ENCODE measurements around the gene IL6ST.

DNA sequence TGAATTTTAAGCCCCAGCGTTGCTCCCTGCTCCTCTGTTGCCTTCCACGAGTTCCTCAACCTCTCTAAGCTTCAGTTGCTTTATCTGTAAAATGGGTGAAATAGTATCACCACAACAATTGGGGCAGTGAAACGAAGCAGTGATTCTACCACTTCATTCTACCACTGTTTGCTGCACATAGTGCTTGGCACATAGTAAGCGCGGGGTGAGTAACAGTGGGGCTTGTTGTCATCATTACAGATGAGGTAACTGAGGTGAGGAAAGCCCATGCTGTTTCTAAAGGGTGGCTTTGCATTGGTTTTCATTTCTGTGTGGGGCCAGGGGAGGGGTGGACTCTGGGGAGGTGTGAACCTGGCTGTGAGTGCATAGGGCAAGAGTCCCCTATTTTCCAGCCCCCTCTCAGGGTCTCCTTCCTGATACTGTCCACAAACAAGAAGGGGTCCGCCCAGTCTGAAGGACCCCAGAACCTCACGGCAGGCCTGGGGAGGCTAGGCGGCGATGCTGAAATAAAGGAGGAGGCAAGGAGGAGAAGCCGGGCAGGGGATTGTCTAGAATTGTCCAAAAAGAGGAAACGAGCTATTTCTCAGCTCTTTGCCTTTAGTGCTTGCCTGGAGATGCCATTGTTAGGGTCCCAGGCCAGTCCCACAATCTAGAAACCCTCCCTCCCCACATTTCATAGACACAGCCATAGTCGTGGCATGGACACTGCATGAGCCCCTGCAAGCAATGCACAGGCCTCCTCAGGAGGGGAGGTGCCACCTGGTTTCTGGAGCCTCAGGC is 65.6 kb downstream of the IL6ST start:
- TF ChIP-seq, protein P1, sequence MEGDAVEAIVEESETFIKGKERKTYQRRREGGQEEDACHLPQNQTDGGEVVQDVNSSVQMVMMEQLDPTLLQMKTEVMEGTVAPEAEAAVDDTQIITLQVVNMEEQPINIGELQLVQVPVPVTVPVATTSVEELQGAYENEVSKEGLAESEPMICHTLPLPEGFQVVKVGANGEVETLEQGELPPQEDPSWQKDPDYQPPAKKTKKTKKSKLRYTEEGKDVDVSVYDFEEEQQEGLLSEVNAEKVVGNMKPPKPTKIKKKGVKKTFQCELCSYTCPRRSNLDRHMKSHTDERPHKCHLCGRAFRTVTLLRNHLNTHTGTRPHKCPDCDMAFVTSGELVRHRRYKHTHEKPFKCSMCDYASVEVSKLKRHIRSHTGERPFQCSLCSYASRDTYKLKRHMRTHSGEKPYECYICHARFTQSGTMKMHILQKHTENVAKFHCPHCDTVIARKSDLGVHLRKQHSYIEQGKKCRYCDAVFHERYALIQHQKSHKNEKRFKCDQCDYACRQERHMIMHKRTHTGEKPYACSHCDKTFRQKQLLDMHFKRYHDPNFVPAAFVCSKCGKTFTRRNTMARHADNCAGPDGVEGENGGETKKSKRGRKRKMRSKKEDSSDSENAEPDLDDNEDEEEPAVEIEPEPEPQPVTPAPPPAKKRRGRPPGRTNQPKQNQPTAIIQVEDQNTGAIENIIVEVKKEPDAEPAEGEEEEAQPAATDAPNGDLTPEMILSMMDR (IDR thresholded peaks at IDR 0.05): no peak
- no peak for TF ChIP-seq POLR2AphosphoS5 (IDR thresholded peaks at IDR 0.05; ENCODE audit: low read depth, low read length)

All from Panc1 (cell line).